Mucosa of descending colon (tissue), 3 donors: ENCODE results near the gene PNMA3. TPM values are rescaled to one million over a fixed set of nuclear protein-coding genes. Genes with fewer than 3 reads are reported as not detected.
"Not testable (repeated sequence)": the region's sequence is repeated elsewhere in the genome, so short reads cannot be mapped to it uniquely, and the experiment has no call there.

Experiments
- ATAC-seq: fragments of 200-7000 bp; cut with Tn5 transposase; one replicate; pipeline ENCODE4 v1.9.1; 2020; ENCODE audit warnings: mild to moderate bottlenecking, moderate library complexity
- DNase-seq, 3 donors: peaks; one replicate each; pipeline ENCODE4 v3.0.0-alpha.2; 2020
- H3K36me3 ChIP-seq: fragments of 200-600 bp; one replicate; pipeline ENCODE4 v1.8.0; 2021; ENCODE audit warnings: low read depth, mild to moderate bottlenecking
- H3K4me1 ChIP-seq: fragments of 200-600 bp; one replicate; pipeline ENCODE4 v1.8.0; 2021; ENCODE audit warnings: low read depth, mild to moderate bottlenecking
- H3K4me3 ChIP-seq: fragments of 200-600 bp; one replicate; pipeline ENCODE4 v1.8.0; 2021; ENCODE audit warnings: mild to moderate bottlenecking
- H3K9me3 ChIP-seq: fragments of 200-600 bp; one replicate; pipeline ENCODE4 v1.8.0; 2021; ENCODE audit warnings: mild to moderate bottlenecking
- intact Hi-C, 2 donors: fragments of 100-400 bp; cut with DNase I in 1 of 2; cut with micrococcal nuclease in 1 of 2; formaldehyde crosslinking; loops; one replicate each; pipeline versions ENCODE4 v1.11.0 to v1.11.1; 2022; cut with DNase I, micrococcal nuclease
- long read RNA-seq, 2 donors: library from polyadenylated mRNA; unstranded; transcript quantifications; one replicate each; pipeline ENCODE4 v2.0.0, GENCODE V29; 2019 to 2021
- total RNA-seq, 3 donors: library from RNA; stranded (reverse); fragmentation: NEBNext Ultra II Directional in 2 of 3; extraction: Animal tissue kit (Norgen Biotek cat#: 25700) in 2 of 3; gene quantifications; one replicate each; pipeline versions ENCODE4 v1.2.1 to v1.2.4, GENCODE V29; 2021 to 2023
- TF ChIP-seq, protein P1 (sequence below): fragments of 200-600 bp; IDR thresholded peaks from one replicate; pipeline ENCODE4 v1.8.0; 2022; ENCODE audit warnings: antibody characterized with exemption, mild to moderate bottlenecking
- donor health status: DM: no; HTN: no; CAD: no; lungs with moderate emphysema.
- donor health status: DM: no; HTN: no; CAD: no.
- donor health status: DM: no; HTN: yes; CAD: no.

The PNMA3 gene, protein sequence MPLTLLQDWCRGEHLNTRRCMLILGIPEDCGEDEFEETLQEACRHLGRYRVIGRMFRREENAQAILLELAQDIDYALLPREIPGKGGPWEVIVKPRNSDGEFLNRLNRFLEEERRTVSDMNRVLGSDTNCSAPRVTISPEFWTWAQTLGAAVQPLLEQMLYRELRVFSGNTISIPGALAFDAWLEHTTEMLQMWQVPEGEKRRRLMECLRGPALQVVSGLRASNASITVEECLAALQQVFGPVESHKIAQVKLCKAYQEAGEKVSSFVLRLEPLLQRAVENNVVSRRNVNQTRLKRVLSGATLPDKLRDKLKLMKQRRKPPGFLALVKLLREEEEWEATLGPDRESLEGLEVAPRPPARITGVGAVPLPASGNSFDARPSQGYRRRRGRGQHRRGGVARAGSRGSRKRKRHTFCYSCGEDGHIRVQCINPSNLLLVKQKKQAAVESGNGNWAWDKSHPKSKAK
- total RNA-seq, result under 1 TPM in 2 of 3 donors, not detected in 1; 0.17 to 0.41 TPM
- long read RNA-seq, donor 1, partial matches to known transcripts, result 1 of 1 reads
- long read RNA-seq, donor 1, other reads (novel, unspliced or antisense), result 0 of 1 reads
- long read RNA-seq, donor 2, result 0 reads

DNA sequence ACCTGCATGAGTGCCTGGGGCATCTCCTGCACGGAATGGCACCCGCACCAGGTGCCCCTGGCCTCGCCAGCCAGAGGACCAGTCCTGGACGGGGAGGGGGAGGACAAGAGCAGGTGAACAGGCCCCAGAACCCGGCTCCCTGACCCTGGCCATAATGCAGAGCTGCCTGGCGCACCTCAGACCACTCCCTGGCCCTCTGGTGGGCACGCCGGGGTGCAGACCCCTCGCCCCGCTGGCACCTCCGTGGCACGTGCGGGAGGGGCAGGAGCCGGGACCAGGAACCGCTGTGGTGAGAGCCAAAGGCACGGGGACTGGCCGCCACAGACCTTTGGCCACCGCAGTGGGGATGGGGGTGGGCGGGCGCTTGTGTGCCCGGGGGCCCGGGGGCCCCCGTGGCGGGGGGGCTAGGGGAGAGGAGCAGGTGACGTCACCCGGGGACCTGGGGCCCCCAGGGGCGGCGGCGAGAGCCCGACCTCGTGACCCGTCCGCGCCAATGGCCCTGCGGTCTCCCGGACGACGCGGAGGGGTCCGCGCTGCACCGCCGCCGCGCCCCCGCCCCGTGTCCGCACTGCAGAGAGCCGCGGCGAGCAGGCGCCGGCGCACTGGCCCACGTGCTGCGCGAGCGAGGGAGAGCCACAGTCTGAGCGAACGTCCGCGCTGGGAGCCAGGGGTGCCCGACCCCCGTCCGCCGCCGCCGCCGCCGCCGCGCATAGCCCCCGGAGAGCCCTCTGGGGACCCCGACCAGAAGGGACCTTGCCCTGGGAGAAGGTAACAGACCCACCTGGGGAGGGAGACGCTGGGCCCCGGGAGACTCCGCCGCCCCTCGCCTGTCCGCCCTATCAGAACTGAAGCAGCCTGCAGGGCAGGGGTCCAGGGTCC lies at the start of gene PNMA3:
TSS of gene PNMA3 (plus strand) at position 600 of the 879 bp plus-strand sequence. CDS start 586 bp downstream, outside the sequence.
- TF ChIP-seq, protein P1, sequence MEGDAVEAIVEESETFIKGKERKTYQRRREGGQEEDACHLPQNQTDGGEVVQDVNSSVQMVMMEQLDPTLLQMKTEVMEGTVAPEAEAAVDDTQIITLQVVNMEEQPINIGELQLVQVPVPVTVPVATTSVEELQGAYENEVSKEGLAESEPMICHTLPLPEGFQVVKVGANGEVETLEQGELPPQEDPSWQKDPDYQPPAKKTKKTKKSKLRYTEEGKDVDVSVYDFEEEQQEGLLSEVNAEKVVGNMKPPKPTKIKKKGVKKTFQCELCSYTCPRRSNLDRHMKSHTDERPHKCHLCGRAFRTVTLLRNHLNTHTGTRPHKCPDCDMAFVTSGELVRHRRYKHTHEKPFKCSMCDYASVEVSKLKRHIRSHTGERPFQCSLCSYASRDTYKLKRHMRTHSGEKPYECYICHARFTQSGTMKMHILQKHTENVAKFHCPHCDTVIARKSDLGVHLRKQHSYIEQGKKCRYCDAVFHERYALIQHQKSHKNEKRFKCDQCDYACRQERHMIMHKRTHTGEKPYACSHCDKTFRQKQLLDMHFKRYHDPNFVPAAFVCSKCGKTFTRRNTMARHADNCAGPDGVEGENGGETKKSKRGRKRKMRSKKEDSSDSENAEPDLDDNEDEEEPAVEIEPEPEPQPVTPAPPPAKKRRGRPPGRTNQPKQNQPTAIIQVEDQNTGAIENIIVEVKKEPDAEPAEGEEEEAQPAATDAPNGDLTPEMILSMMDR, result no peak
- no peaks in the 10 kb centered on the region for H3K36me3 ChIP-seq
- no peaks in the 10 kb centered on the region for H3K9me3 ChIP-seq
- ATAC-seq, result no peak
- no peaks in the 10 kb centered on the region for H3K4me1 ChIP-seq
- intact Hi-C loops, result no loop called here
- H3K4me3 ChIP-seq, result no peak within 1 kb of the TSS
- no peak for DNase-seq

DNA sequence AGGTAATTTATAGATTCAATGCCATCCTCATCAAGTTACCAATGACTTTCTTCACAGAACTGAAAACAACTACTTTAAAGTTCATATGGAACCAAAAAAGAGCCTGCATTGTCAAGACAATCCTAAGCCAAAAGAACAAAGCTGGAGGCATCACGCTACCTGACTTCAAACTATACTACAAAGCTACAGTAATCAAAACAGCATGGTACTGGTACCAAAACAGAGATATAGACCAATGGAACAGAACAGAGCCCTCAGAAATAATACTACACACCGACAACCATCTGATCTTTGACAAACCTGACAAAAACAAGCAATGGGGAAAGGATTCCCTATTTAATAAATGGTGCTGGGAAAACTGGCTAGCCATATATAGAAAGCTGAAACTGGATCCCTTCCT lies 39.1 kb upstream of the PNMA3 start:
- DNase-seq, H3K4me1 ChIP-seq, ATAC-seq, H3K36me3 ChIP-seq, H3K9me3 ChIP-seq, intact Hi-C loops, H3K4me3 ChIP-seq: not testable (repeated sequence)

DNA sequence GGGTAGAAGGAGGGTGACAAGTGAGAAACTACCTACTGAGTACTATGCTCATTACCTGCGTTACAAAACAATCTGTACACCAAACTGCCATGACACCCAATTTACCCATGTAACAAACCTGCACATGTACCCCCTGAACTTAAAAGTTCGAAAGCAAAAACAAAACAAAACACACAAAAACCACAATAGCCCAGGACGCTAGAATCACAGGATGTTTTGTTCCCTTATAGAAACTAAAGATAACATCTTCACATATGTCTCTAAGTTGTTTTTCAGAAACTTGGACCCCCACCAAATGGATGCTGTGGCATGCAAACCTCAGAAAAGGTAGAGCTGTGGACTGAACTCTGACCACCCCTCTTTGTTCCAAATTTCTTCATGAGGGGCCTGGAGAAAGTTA lies 37.1 kb upstream of the PNMA3 start:
- intact Hi-C loops, result no loop called here
- no peak for ATAC-seq
- Histone ChIP-seq H3K9me3 (no peaks in the 10 kb centered on the region), H3K4me3 (no peak overlapping the region), H3K36me3 (no peaks in the 10 kb centered on the region), H3K4me1 (no peaks in the 10 kb centered on the region)
- DNase-seq, result no peak
- TF ChIP-seq, protein P1, result no peak

DNA sequence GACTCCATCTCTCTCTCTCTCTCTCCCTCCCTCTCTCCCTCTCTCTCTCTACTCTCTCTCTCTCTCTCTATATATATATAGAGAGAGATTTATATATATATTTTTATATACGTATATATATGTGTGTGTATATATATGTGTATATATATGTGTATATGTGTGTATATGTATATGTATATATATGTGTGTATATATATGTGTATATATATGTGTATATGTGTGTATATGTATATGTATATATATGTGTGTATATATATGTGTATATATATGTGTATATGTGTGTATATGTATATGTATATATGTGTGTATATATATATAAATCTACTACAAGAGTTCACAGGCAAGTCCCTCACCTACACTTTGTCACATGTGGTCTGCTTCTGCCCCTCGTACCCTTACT lies 29.8 kb upstream of the PNMA3 start:
- DNase-seq, H3K9me3 ChIP-seq, H3K36me3 ChIP-seq, H3K4me3 ChIP-seq, ATAC-seq, intact Hi-C loops, H3K4me1 ChIP-seq: not testable (repeated sequence)

DNA sequence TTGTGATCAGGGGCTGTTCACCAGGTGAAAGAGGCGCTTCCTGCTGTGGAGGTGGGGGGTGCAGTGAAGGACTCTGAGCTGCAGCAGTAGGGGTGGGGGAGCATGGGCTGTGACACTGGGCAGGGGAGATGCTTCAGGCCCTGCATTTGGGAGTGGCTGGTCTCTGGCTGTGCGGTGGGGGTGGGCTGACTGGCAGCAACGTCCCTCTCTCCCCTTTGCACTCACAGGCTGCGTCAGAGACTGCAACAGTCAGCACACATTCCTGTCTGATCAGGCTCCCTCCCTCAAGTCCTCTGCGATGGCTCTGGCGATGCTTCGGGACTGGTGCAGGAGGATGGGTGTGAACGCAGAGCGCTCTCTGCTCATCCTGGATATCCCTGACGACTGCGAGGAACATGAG lies 27.8 kb upstream of the PNMA3 start:
- H3K4me3 ChIP-seq, H3K4me1 ChIP-seq, H3K36me3 ChIP-seq, H3K9me3 ChIP-seq, ATAC-seq, DNase-seq, intact Hi-C loops: not testable (repeated sequence)

DNA sequence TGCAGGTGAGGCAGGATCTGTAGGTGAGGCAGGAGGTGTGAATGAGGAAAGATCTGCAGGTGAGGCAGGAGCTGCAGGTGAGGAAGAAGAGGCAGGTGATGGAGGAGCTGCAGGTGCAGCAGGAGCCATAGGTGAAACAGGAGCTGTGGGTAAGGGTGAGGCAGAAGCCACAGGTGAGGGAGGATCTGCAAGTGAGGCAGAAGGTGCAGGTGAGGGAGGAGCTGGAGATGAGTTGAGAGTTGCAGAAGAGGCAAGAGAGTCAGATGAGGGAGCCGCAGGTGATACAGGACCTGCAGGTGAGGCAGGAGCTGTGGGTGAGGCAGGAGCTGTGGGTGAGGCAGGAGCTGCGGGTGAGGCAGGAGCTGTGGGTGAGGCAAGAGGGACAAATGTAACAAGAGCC lies 27.1 kb upstream of the PNMA3 start:
- no peak overlapping the region for H3K4me3 ChIP-seq
- DNase-seq (no peak), ATAC-seq (no peak)
- TF ChIP-seq, protein P1, result no peak
- intact Hi-C loops, result no loop called here
- H3K4me1 ChIP-seq, result no peaks in the 10 kb centered on the region
- no peaks in the 10 kb centered on the region for H3K9me3 ChIP-seq
- H3K36me3 ChIP-seq, result no peaks in the 10 kb centered on the region
